CD14-positive monocyte (primary cell): Measurements from ENCODE around the gene TPCN1. TPM values are rescaled to one million over a fixed set of nuclear protein-coding genes. Genes with fewer than 3 reads are reported as not detected.
"Not testable (repeated sequence)": the region's sequence is repeated elsewhere in the genome, so short reads cannot be mapped to it uniquely, and the experiment has no call there.

Source experiments
- DNase-seq, 3 donors: peaks; one replicate each; pipeline ENCODE4 v3.0.0-alpha.2; 2011 to 2022
- H2AFZ ChIP-seq: 2 replicates; pipeline ENCODE4 v1.6.0; 2012; ENCODE audit warnings: mild to moderate bottlenecking, low read depth, low read length, inconsistent platforms; ENCODE audit not compliant: insufficient read depth, poor library complexity, severe bottlenecking
- H3K27ac ChIP-seq, 2 donors: 1 replicate in 1 of 2; 2 replicates in 1 of 2; pipeline ENCODE4 v1.5.1; 2012 to 2013; ENCODE audit warnings: low read length in 2 of 2, control low read depth in 1 of 2, inconsistent platforms in 1 of 2, low read depth in 1 of 2, mild to moderate bottlenecking in 1 of 2
- H3K27me3 ChIP-seq, 2 donors: one replicate each; pipeline versions ENCODE4 v1.6.0 to v1.6.1; 2011 to 2013; ENCODE audit warnings: low read length in 2 of 2; ENCODE audit not compliant: control insufficient read depth in 2 of 2, insufficient read depth in 2 of 2
- H3K36me3 ChIP-seq, 2 donors: replicated peaks in 1 of 2; 1 replicate in 1 of 2; 2 replicates in 1 of 2; pipeline versions ENCODE4 v1.5.1 to v1.6.1; 2012 to 2013; ENCODE audit warnings: low read length in 2 of 2, control low read depth in 1 of 2, inconsistent platforms in 1 of 2, mild to moderate bottlenecking in 1 of 2; ENCODE audit not compliant: insufficient read depth in 2 of 2, control insufficient read depth in 1 of 2
- H3K4me1 ChIP-seq, 2 donors: 1 replicate in 1 of 2; 2 replicates in 1 of 2; pipeline versions ENCODE4 v1.5.1 to v1.6.1; 2012 to 2013; ENCODE audit warnings: low read length in 2 of 2, control low read depth in 1 of 2, inconsistent platforms in 1 of 2, mild to moderate bottlenecking in 1 of 2, moderate library complexity in 1 of 2; ENCODE audit not compliant: insufficient read depth in 2 of 2, control insufficient read depth in 1 of 2
- H3K4me2 ChIP-seq: replicated peaks from 2 replicates; pipeline ENCODE3; 2012; ENCODE audit warnings: low read length, moderate library complexity, mild to moderate bottlenecking; ENCODE audit not compliant: poor library complexity, severe bottlenecking; ENCODE audit errors: extremely low read depth
- H3K4me3 ChIP-seq, 3 experiments: fragments of 200-600 bp in 1 of 3; sonication (generic) in 1 of 3; replicated peaks in 1 of 3; 1 replicate in 2 of 3; 2 replicates in 1 of 3; pipeline ENCODE4 v1.5.1; 2011 to 2013; ENCODE audit warnings: low read length in 3 of 3, mild to moderate bottlenecking in 3 of 3, control low read depth in 2 of 3, low read depth in 2 of 3, inconsistent platforms in 1 of 3, moderate library complexity in 1 of 3
- H3K79me2 ChIP-seq: 2 replicates; pipeline ENCODE4 v1.6.0; 2012; ENCODE audit warnings: mild to moderate bottlenecking, control low read depth, inconsistent platforms, low read length, moderate library complexity; ENCODE audit not compliant: insufficient read depth
- H3K9ac ChIP-seq: 2 replicates; pipeline ENCODE4 v1.6.0; 2017; ENCODE audit warnings: low read length, mild to moderate bottlenecking; ENCODE audit not compliant: insufficient read depth, poor library complexity, severe bottlenecking
- H3K9me3 ChIP-seq, 2 donors: replicated peaks in 1 of 2; 1 replicate in 1 of 2; 2 replicates in 1 of 2; pipeline versions ENCODE4 v1.5.1 to v1.6.1; 2012 to 2013; ENCODE audit warnings: low read length in 2 of 2, control low read depth in 1 of 2; ENCODE audit not compliant: control insufficient read depth in 1 of 2, insufficient read depth in 1 of 2
- H4K20me1 ChIP-seq: 2 replicates; pipeline ENCODE4 v1.6.0; 2012; ENCODE audit warnings: mild to moderate bottlenecking, low read length, control low read depth, moderate library complexity; ENCODE audit not compliant: insufficient read depth
- H3K27ac Mint-ChIP-seq, 7 donors: one replicate each; pipeline ENCODE4 v1.8.0; 2020; ENCODE audit warnings: mild to moderate bottlenecking in 7 of 7, mixed read lengths in 7 of 7, moderate library complexity in 6 of 7, inconsistent platforms in 2 of 7
- H3K27me3 Mint-ChIP-seq, 3 donors: one replicate each; pipeline ENCODE4 v1.8.0; 2021 to 2022; ENCODE audit warnings: low read depth in 3 of 3, mild to moderate bottlenecking in 3 of 3, mixed read lengths in 3 of 3, moderate library complexity in 3 of 3, inconsistent platforms in 1 of 3
- H3K36me3 Mint-ChIP-seq, 2 donors: one replicate each; pipeline ENCODE4 v1.8.0; 2020; ENCODE audit warnings: mixed read lengths in 2 of 2, inconsistent platforms in 1 of 2, mild to moderate bottlenecking in 1 of 2
- H3K4me1 Mint-ChIP-seq: one replicate; pipeline ENCODE4 v1.8.0; 2020; ENCODE audit warnings: mild to moderate bottlenecking, mixed read lengths
- H3K4me3 Mint-ChIP-seq, 2 donors: one replicate each; pipeline ENCODE4 v1.8.0; 2020; ENCODE audit warnings: mild to moderate bottlenecking in 2 of 2, mixed read lengths in 2 of 2, moderate library complexity in 1 of 2
- H3K9me3 Mint-ChIP-seq, 7 donors: one replicate each; pipeline ENCODE4 v1.8.0; 2020 to 2022; ENCODE audit warnings: mixed read lengths in 7 of 7, mild to moderate bottlenecking in 6 of 7, moderate library complexity in 6 of 7, inconsistent platforms in 2 of 7
- WGBS: methylation state at CpG from one replicate; pipeline ENCODE4 v1.1.5; 2013; ENCODE audit warnings: missing lambda C conversion rate; ENCODE audit not compliant: insufficient coverage; 5-methylcytosine and 5-hydroxymethylcytosine counted together
- intact Hi-C, 2 donors: fragments of 100-400 bp; cut with micrococcal nuclease; formaldehyde crosslinking; loops; one replicate each; pipeline versions ENCODE4 v1.15.0 to v1.15.1; 2023
- polyA plus RNA-seq, 3 donors: library from polyadenylated mRNA; depleted of rRNA in 1 of 3; unstranded in 2 of 3; stranded (reverse) in 1 of 3; fragments of 300-500 nt in 2 of 3; fragments of >200 nt in 1 of 3; fragmentation: Illumina TruSeq in 2 of 3; gene quantifications; 1 replicate in 2 of 3; 2 replicates in 1 of 3; pipeline ENCODE4 v1.2.3, GENCODE V29; 2012 to 2021
- TF ChIP-seq, protein P1 (sequence below): fragments of 200-600 bp; IDR thresholded peaks from one replicate; pipeline ENCODE4 v1.8.0; 2022; ENCODE audit warnings: antibody characterized with exemption, mild to moderate bottlenecking

TPCN1 gene
- polyA plus RNA-seq, 3 donors = 20.4 to 110 (median 34.9) TPM

DNA sequence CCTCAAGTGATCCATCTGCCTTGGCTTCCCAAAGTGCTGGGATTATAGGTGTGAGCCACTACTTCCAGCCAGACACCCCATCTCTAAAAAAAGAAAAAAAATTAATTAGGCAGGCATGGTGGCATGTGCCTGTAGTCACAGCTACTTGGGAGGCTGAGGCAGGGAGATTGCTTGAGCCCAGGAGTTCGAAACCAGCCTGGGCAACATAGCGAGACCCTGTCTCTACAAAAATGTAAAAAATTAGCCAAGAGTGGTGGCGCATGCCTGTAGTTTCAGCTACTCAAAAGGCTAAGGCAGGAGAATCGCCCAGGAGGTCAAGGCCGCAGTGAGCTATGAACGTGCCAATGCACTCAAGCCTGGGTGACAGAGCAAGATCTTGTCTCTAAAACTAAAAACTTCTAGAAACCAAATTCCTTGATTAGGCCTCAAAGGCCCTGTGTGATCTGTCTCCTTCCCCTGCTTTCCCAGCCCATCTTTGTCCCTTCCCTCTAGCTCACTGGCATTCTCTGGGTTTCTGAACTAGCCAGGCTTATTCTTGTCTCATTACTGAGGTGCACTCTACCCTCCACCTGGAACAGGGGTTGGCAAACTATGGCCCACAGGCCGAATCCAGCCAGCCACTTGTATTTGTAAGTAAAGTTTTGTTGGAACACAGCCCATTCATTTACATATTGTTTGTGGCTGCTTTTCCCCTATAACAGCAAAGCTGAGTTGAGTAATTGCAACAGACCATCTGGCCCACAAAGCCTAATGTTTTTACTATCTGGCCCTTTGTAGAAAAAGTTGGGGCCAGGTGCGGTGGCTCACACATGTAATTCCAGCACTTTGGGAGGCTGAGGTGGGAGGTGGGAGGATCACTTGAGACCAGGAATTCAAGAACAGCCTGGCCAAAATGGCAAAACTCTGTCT lies 17.2 kb upstream of the TPCN1 start:
- peaks cover 95 to 98% of the 10 kb centered on the region in 2 donors for H3K4me1 ChIP-seq

DNA sequence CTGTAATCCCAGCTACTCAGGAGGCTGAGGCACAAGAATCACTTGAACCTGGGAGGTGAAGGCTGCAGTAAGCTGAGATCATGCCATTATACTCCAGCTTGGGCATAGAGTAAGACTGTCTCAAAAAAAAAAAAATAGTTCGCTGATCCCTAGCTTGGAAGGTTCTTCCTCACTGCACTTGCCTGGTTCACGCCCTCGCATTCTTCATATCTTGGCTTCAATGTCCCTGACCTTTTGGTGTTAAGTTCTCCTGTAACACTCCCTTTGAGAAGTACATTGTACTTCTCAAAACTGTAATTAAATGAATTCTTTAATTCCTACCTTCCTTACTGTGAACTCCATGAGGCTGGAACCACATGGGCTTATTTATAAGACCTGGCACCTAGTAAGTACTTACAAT lies 16.5 kb upstream of the TPCN1 start:
- 71% methylated on average over 1 of the region's 3 CpGs for WGBS
- no peaks in the 10 kb centered on the region for H3K27me3 ChIP-seq
- peak overlapping the region; percentile 43 for H2AFZ ChIP-seq
- peaks cover 0 to 8% (median 1%) of the 10 kb centered on the region in 3 donors for H3K27me3 Mint-ChIP-seq
- peak overlapping the region in 2 of 7 donors; percentile 30 to 87 for H3K27ac Mint-ChIP-seq
- H3K4me3 Mint-ChIP-seq = no peak overlapping the region
- peaks cover 88% of the 10 kb centered on the region for H3K4me1 Mint-ChIP-seq
- H3K36me3 Mint-ChIP-seq = peaks cover 4 to 6% of the 10 kb centered on the region in 2 donors
- H3K4me1 ChIP-seq = peaks cover 97 to 100% of the 10 kb centered on the region in 2 donors
- TF ChIP-seq, protein P1, sequence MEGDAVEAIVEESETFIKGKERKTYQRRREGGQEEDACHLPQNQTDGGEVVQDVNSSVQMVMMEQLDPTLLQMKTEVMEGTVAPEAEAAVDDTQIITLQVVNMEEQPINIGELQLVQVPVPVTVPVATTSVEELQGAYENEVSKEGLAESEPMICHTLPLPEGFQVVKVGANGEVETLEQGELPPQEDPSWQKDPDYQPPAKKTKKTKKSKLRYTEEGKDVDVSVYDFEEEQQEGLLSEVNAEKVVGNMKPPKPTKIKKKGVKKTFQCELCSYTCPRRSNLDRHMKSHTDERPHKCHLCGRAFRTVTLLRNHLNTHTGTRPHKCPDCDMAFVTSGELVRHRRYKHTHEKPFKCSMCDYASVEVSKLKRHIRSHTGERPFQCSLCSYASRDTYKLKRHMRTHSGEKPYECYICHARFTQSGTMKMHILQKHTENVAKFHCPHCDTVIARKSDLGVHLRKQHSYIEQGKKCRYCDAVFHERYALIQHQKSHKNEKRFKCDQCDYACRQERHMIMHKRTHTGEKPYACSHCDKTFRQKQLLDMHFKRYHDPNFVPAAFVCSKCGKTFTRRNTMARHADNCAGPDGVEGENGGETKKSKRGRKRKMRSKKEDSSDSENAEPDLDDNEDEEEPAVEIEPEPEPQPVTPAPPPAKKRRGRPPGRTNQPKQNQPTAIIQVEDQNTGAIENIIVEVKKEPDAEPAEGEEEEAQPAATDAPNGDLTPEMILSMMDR = no peak
- no peak overlapping the region for H3K4me2 ChIP-seq
- intact Hi-C loops = loop anchor here (5.0 to 10.0 kb wide), 2 partner anchors 32 to 220 kb away; partner anchors contain the start of gene SDSL (in 2 of the 2)
- no peak for DNase-seq
- no peak overlapping the region for H3K9ac ChIP-seq
- H3K79me2 ChIP-seq = peaks cover under 1% of the 10 kb centered on the region
- H3K9me3 ChIP-seq = no peaks in the 10 kb centered on the region
- H3K36me3 ChIP-seq = no peaks in the 10 kb centered on the region
- H4K20me1 ChIP-seq = no peaks in the 10 kb centered on the region
- H3K9me3 Mint-ChIP-seq = peaks cover 0 to 7% (median 0%) of the 10 kb centered on the region in 7 donors
- H3K27ac ChIP-seq = no peak overlapping the region
- H3K4me3 ChIP-seq = no peak overlapping the region

More for the DNA sequence above, 17.2 kb upstream of the TPCN1 start:
- intact Hi-C loops = loop anchor here (5.0 to 10.0 kb wide), 2 partner anchors 33 to 221 kb away; partner anchors contain the start of gene SDSL (in 2 of the 2)
- no peak overlapping the region for H3K4me3 Mint-ChIP-seq
- Histone ChIP-seq H3K27me3 (no peaks in the 10 kb centered on the region), H3K27ac (no peak overlapping the region), H2AFZ (peak overlapping the region; percentile 43), H3K9me3 (no peaks in the 10 kb centered on the region), H4K20me1 (no peaks in the 10 kb centered on the region), H3K4me3 (peak overlapping the region in 1 of 3 experiments; percentile 6), H3K9ac (no peak overlapping the region), H3K4me2 (no peak overlapping the region), H3K36me3 (no peaks in the 10 kb centered on the region), H3K79me2 (no peaks in the 10 kb centered on the region)
- H3K27ac Mint-ChIP-seq = peak overlapping the region in 6 of 7 donors; percentile 0 to 87 (median 19)
- H3K27me3 Mint-ChIP-seq = peaks cover 0 to 8% (median 1%) of the 10 kb centered on the region in 3 donors
- TF ChIP-seq, protein P1 = no peak
- DNase-seq = peak in 1 of 3 donors; percentile 28
- peaks cover 87% of the 10 kb centered on the region for H3K4me1 Mint-ChIP-seq
- WGBS = 81% methylated on average over 6 of the region's 8 CpGs
- H3K9me3 Mint-ChIP-seq = peaks cover 0 to 7% (median 0%) of the 10 kb centered on the region in 7 donors
- H3K36me3 Mint-ChIP-seq = peaks cover 4 to 8% of the 10 kb centered on the region in 2 donors

DNA sequence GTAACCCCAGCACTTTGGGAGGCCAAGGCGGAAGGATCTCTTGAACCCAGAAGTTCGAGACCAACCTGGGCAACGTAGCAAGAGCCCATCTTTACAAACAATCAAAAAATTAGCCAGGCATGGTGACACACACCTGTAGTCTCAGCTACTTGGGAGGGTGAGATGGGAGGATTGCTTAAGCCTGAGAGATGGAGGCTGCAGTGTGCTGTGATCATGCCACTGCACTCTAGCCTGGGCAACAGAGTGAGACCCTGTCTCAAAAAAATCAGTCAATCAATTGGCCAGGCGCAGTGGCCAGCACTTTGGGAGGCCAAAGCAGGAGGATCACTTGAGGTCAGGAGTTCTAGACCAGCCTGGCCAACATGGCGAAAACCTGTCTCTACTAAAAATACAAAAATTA lies 14.5 kb upstream of the TPCN1 start:
- H3K9ac ChIP-seq, H3K27ac ChIP-seq, H3K4me2 ChIP-seq, H3K36me3 ChIP-seq, H3K9me3 ChIP-seq, H3K27me3 ChIP-seq, H3K27me3 Mint-ChIP-seq, H3K4me3 ChIP-seq, DNase-seq, H3K9me3 Mint-ChIP-seq, H3K4me3 Mint-ChIP-seq, H4K20me1 ChIP-seq, H2AFZ ChIP-seq: not testable (repeated sequence)
- H3K4me1 Mint-ChIP-seq = peaks cover 88% of the 10 kb centered on the region
- H3K4me1 ChIP-seq = peaks cover 97 to 100% of the 10 kb centered on the region in 2 donors
- peak overlapping the region in 6 of 7 donors; percentile 16 to 99 (median 50) for H3K27ac Mint-ChIP-seq
- intact Hi-C loops = loop anchor here (1.0 to 10.0 kb wide), 2 partner anchors 8 to 218 kb away; partner anchors contain the start of gene SDSL (in 2 of the 2)
- peaks cover 6 to 14% of the 10 kb centered on the region in 2 donors for H3K36me3 Mint-ChIP-seq
- H3K79me2 ChIP-seq = peaks cover 14% of the 10 kb centered on the region
- 100% methylated on average over 1 of the region's 5 CpGs for WGBS
